ENCODE measurements around the gene LPCAT3.

The LPCAT3 gene

GRCh38 chr12:6996040-6996441 lies 22.2 kb downstream of the LPCAT3 start:
- DNase-seq, result no peak

GRCh38 chr12:6987956-6988553 lies 30.2 kb downstream of the LPCAT3 start:
- no peak for DNase-seq

- no peak for DNase-seq
These were observed 35.7 kb downstream of the LPCAT3 start for GRCh38 chr12:6982532-6982931.

- DNase-seq, result no peak
These were observed 36.9 kb downstream of the LPCAT3 start for GRCh38 chr12:6981152-6982052.

- no peak for DNase-seq
These were observed 37.5 kb downstream of the LPCAT3 start for GRCh38 chr12:6980740-6981139.

GRCh38 chr12:6980075-6980474 lies 38.2 kb downstream of the LPCAT3 start:
- DNase-seq, result no peak

- DNase-seq, result no peak
These were observed 38.8 kb downstream of the LPCAT3 start for GRCh38 chr12:6979453-6979852.

GRCh38 chr12:6979021-6979420 lies 39.3 kb downstream of the LPCAT3 start:
- DNase-seq, result no peak

- no peak for DNase-seq
These were observed 39.7 kb downstream of the LPCAT3 start for GRCh38 chr12:6978611-6979011.

- no peak for DNase-seq
These were observed 40.1 kb downstream of the LPCAT3 start for GRCh38 chr12:6978188-6978587.

- no peak for DNase-seq
These were observed 40.6 kb downstream of the LPCAT3 start for GRCh38 chr12:6977653-6978052.

GRCh38 chr12:6975297-6976032 lies 42.8 kb downstream of the LPCAT3 start:
- DNase-seq, result no peak

GRCh38 chr12:6974180-6974579 lies 44.1 kb downstream of the LPCAT3 start:
- no peak for DNase-seq

GRCh38 chr12:6970096-6970527 lies 48.2 kb downstream of the LPCAT3 start:
- DNase-seq, result no peak

GRCh38 chr12:6968426-6968825 lies 49.9 kb downstream of the LPCAT3 start:
- DNase-seq, result no peak

GRCh38 chr12:6967651-6968100 lies 50.6 kb downstream of the LPCAT3 start:
- DNase-seq, result no peak

GRCh38 chr12:6966351-6966750 lies 51.9 kb downstream of the LPCAT3 start:
- no peak for DNase-seq

- DNase-seq, result no peak
These were observed 52.6 kb downstream of the LPCAT3 start for GRCh38 chr12:6965714-6966113.

GRCh38 chr12:6965026-6965661 lies 53.1 kb downstream of the LPCAT3 start:
- DNase-seq, result peak; percentile 27

GRCh38 chr12:6964605-6965025 lies 53.7 kb downstream of the LPCAT3 start:
- no peak for DNase-seq

- no peak for DNase-seq
These were observed 54.4 kb downstream of the LPCAT3 start for GRCh38 chr12:6963791-6964413.

- peak; percentile 90 for DNase-seq
These were observed 55.1 kb downstream of the LPCAT3 start for GRCh38 chr12:6963016-6963731.

Measured in NCI-H510A (cell line).